Activated B cell treated with CpG ODN at 0.5 μM for 24 hours (primary cell): ENCODE results near the gene GTF2A2. TPM values are rescaled to one million over a fixed set of nuclear protein-coding genes. Genes with fewer than 3 reads are reported as not detected.
A peak's percentile ranks its signal among the peaks of the same experiment; 100 is the strongest.

ENCODE experiments used
- ATAC-seq: fragments of 200-7000 bp; cut with Tn5 transposase; one replicate; pipeline ENCODE4 v1.10.0; 2021; ENCODE audit warnings: low read depth, mild to moderate bottlenecking, moderate library complexity
- CTCF ChIA-PET: fragments of 350-600 bp; sonication (Branson Sonifier 250); formaldehyde crosslinking; loops from one replicate; lab custom pipeline; 2021; ENCODE audit warnings: antibody characterized with exemption; lab: Charles Lee
- POLR2A ChIA-PET: fragments of 350-600 bp; sonication (Branson Sonifier 250); formaldehyde crosslinking; loops from one replicate; lab custom pipeline; 2021; ENCODE audit warnings: antibody characterized with exemption; lab: Charles Lee
- DNase-seq: peaks from one replicate; pipeline ENCODE4 v3.0.0; 2022
- H3K27ac Mint-ChIP-seq: one replicate; pipeline ENCODE4 v1.8.0; 2020; ENCODE audit warnings: mixed read lengths
- H3K27me3 Mint-ChIP-seq: one replicate; pipeline ENCODE4 v1.8.0; 2021; ENCODE audit warnings: mixed read lengths
- H3K36me3 Mint-ChIP-seq: one replicate; pipeline ENCODE4 v1.8.0; 2021; ENCODE audit warnings: low read depth, mixed read lengths
- H3K4me1 Mint-ChIP-seq: one replicate; pipeline ENCODE4 v1.8.0; 2021; ENCODE audit warnings: mixed read lengths
- H3K4me3 Mint-ChIP-seq: one replicate; pipeline ENCODE4 v1.8.0; 2020; ENCODE audit warnings: mild to moderate bottlenecking, mixed read lengths
- H3K9me3 Mint-ChIP-seq: one replicate; pipeline ENCODE4 v1.8.0; 2020; ENCODE audit warnings: mixed read lengths
- intact Hi-C: fragments of 100-400 bp; cut with micrococcal nuclease; formaldehyde crosslinking; loops from one replicate; pipeline ENCODE4 v1.15.1; 2024
- total RNA-seq: library from RNA; stranded (reverse); gene quantifications from 2 replicates; pipeline ENCODE4 v1.2.3, GENCODE V29; 2022
- TF ChIP-seq, protein P1 (sequence below): fragments of 200-600 bp; IDR thresholded peaks from one replicate; pipeline ENCODE4 v1.8.0; 2022; ENCODE audit warnings: antibody characterized with exemption, mild to moderate bottlenecking

GTF2A2 gene
- total RNA-seq, 1 donor from 2014 or later, result 77.4 TPM

DNA sequence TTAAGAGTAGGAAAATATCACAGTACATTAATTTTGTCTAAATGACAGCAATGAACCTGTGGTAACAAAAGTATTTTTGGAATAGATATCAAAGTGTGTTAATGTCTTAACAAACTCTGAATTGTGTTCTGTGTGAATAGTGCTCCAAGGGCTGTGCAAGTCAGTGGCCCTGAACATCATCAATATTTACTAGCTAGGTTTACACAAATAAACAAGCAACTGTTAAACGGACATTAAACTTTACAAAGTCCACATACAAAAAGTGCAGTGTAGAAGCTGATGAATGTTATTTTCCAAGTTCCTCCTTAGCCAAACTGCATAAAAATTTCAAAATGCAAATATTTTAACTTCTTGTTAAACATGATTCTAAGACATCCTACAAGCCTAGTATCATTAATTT is 2.1 kb upstream of the GTF2A2 start:
- ChIA-PET POLR2A (no interaction called here), CTCF (no interaction called here)
- peaks cover 43% of the 10 kb centered on the region for H3K36me3 Mint-ChIP-seq
- no peaks in the 10 kb centered on the region for H3K27me3 Mint-ChIP-seq
- DNase-seq, result no peak
- TF ChIP-seq, protein P1, sequence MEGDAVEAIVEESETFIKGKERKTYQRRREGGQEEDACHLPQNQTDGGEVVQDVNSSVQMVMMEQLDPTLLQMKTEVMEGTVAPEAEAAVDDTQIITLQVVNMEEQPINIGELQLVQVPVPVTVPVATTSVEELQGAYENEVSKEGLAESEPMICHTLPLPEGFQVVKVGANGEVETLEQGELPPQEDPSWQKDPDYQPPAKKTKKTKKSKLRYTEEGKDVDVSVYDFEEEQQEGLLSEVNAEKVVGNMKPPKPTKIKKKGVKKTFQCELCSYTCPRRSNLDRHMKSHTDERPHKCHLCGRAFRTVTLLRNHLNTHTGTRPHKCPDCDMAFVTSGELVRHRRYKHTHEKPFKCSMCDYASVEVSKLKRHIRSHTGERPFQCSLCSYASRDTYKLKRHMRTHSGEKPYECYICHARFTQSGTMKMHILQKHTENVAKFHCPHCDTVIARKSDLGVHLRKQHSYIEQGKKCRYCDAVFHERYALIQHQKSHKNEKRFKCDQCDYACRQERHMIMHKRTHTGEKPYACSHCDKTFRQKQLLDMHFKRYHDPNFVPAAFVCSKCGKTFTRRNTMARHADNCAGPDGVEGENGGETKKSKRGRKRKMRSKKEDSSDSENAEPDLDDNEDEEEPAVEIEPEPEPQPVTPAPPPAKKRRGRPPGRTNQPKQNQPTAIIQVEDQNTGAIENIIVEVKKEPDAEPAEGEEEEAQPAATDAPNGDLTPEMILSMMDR, result no peak
- intact Hi-C loops, result loop anchor here (5.0 to 10.0 kb wide), 2 partner anchors 672 to 885 kb away; partner anchors contain the start of genes MINDY2 and RNF111
- no peaks in the 10 kb centered on the region for H3K9me3 Mint-ChIP-seq
- H3K4me1 Mint-ChIP-seq, result peaks cover 8% of the 10 kb centered on the region
- H3K27ac Mint-ChIP-seq, result no peak overlapping the region
- H3K4me3 Mint-ChIP-seq, result no peak overlapping the region
- no peak for ATAC-seq

DNA sequence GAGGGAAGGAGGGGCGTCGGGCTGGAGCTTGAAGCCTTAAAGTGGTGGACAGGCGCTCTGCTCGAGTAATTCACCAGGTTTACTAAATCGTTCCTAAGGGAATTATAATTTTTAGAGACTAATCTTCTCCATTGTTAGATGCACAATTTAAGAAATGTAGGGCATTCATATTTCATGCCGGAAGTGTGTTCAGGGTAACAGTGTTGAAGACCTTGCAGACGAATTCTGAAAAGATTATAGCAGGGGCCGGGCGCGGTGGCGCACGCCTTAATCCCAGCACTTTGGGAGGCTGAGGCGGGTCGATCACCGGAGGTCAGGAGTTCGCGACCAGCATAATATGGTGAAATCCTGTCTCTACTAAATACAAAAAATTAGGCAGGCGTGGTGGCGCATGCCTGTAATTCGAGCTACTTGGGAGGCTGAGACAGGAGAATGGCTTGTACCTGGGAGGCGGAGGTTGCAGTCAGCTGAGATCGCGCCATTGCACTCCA is 365 bp upstream of the GTF2A2 start:
- H3K4me3 Mint-ChIP-seq, result no peak overlapping the region
- ATAC-seq (no peak), DNase-seq (no peak)
- H3K27ac Mint-ChIP-seq, result peak overlapping the region; percentile 82
- POLR2A ChIA-PET, result interaction anchor here (0.6 to 1.5 kb wide), 8 partner anchors 21 to 725 kb away, joined by 3 to 25 read pairs (median 3); partner anchors contain the start of gene BNIP2
- peaks cover 35% of the 10 kb centered on the region for H3K36me3 Mint-ChIP-seq
- TF ChIP-seq, protein P1, result no peak
- H3K27me3 Mint-ChIP-seq, result no peaks in the 10 kb centered on the region
- H3K4me1 Mint-ChIP-seq, result peaks cover 13% of the 10 kb centered on the region
- CTCF ChIA-PET, result interaction anchor here (0.7 to 1.6 kb wide), 4 partner anchors 10 to 129 kb away, joined by 3 to 5 read pairs (median 4); no protein-coding TSS in a partner anchor
- intact Hi-C loops, result loop anchor here (1.0 to 10.0 kb wide), 6 partner anchors 32 to 883 kb away; partner anchors contain the start of genes BNIP2, MINDY2, RNF111 and SLTM
- no peaks in the 10 kb centered on the region for H3K9me3 Mint-ChIP-seq

DNA sequence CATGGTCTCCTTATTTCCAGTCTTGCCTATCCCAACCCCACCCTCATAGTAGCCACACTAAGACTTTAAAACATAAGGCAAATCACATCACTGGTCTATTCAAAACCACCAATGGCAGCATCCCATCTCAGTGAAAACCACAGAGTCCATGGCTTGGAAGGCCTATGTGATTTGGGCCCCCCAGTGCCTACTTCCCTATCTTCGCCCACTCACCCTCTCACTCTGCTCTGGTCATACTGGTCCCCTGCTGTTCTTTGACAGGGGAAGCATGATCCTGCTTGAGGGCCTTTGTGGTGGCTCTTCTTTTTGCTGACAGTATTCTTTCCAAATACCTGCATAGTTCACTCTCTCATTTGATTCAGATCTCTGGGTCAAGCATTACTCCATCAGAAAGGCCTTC is 3.3 kb downstream of the GTF2A2 start:
- Mint-ChIP-seq H3K27me3 (no peaks in the 10 kb centered on the region), H3K27ac (no peak overlapping the region), H3K4me3 (no peak overlapping the region), H3K4me1 (peaks cover 11% of the 10 kb centered on the region), H3K9me3 (no peaks in the 10 kb centered on the region), H3K36me3 (peaks cover 31% of the 10 kb centered on the region)
- POLR2A ChIA-PET, result interaction anchor here (1.5 kb wide), 1 partner anchor 36 kb away, joined by 4 read pairs; the partner anchor contains the start of gene BNIP2
- CTCF ChIA-PET, result interaction anchor here (1.5 kb wide), 1 partner anchor 121 kb away, joined by 3 read pairs; no protein-coding TSS in a partner anchor
- ATAC-seq (no peak), DNase-seq (no peak)
- TF ChIP-seq, protein P1, result no peak
- intact Hi-C loops, result loop anchor here (10.0 kb wide), 1 partner anchor 879 kb away; the partner anchor contains the start of gene MINDY2

DNA sequence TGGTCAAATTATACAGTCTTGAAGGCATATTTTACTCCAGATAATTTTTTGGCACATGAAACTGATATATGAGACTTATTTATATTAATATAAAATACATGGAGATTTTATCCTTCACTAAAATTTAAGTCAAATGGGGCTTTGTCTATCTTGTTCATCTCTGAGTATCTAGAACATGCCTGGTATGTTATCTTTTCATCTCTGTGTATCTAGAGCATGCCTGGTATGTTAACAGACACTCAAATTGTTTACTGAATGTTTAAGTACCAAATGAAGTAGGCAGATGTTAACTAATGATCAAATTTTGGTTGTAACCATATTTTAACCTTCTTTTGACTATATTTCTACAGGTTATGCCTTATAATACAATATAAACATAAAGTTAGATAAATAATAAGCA is 7.7 kb downstream of the GTF2A2 start:
- intact Hi-C loops, result loop anchor here (5.0 to 10.0 kb wide), 2 partner anchors 382 to 875 kb away; partner anchors contain the start of gene MINDY2
- DNase-seq (no peak), ATAC-seq (no peak)
- Mint-ChIP-seq H3K27me3 (no peaks in the 10 kb centered on the region), H3K27ac (no peak overlapping the region), H3K4me1 (peaks cover 6% of the 10 kb centered on the region), H3K4me3 (no peak overlapping the region), H3K36me3 (peaks cover 52% of the 10 kb centered on the region), H3K9me3 (no peaks in the 10 kb centered on the region)
- CTCF ChIA-PET, result interaction anchor here (1.0 kb wide), 2 partner anchors 23 to 116 kb away, joined by 3 read pairs; no protein-coding TSS in a partner anchor
- TF ChIP-seq, protein P1, result no peak
- POLR2A ChIA-PET, result interaction anchor here (0.8 kb wide), 1 partner anchor 39 kb away, joined by 3 read pairs; the partner anchor contains the start of gene BNIP2

DNA sequence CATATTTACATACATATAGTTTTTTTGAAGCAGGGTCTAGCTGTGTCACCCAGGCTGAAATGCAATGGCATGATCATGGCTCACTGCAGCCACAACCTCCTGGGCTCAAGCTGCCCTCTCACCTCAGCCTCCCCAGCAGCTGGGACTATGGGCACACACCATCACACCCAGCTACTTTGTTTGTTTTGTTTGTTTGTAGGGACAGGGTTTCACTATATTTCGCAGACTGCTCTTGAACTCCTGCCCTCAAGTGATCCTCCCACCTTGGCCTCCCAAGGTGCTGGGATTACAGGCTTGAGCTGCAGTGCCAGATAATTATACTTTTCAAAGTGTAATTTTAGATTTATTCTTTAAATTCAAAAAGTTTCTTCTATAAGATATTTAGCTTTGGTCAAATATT is 10.2 kb downstream of the GTF2A2 start:
- no peaks in the 10 kb centered on the region for H3K4me1 Mint-ChIP-seq
- DNase-seq, result no peak
- H3K36me3 Mint-ChIP-seq, result peaks cover 50% of the 10 kb centered on the region
- CTCF ChIA-PET, result interaction anchor here (1.2 kb wide), 1 partner anchor 115 kb away, joined by 3 read pairs; no protein-coding TSS in a partner anchor
- POLR2A ChIA-PET, result no interaction called here
- ATAC-seq, result no peak
- H3K4me3 Mint-ChIP-seq, result no peak overlapping the region
- TF ChIP-seq, protein P1, result no peak
- H3K27ac Mint-ChIP-seq, result no peak overlapping the region
- intact Hi-C loops, result loop anchor here (5.0 kb wide), 1 partner anchor 380 kb away; no protein-coding TSS in a partner anchor
- H3K9me3 Mint-ChIP-seq, result no peaks in the 10 kb centered on the region
- no peaks in the 10 kb centered on the region for H3K27me3 Mint-ChIP-seq
